HepG2 (cell line): ENCODE measurements around the gene PSMG1. TPM values are rescaled to one million over a fixed set of nuclear protein-coding genes. Genes with fewer than 3 reads are reported as not detected.
A peak's percentile ranks its signal among the peaks of the same experiment; 100 is the strongest.

Source experiments
- KIAA2018 ChIP-seq: sonication (generic); formaldehyde crosslinking; IDR thresholded peaks from 2 replicates; pipeline ENCODE4 v1.5.0; 2020; ENCODE audit warnings: mild to moderate bottlenecking, missing genetic modification reagents, borderline replicate concordance
- ZNF318 ChIP-seq: sonication (generic); formaldehyde crosslinking; IDR thresholded peaks from 2 replicates; pipeline ENCODE4 v1.4.0; 2020; ENCODE audit warnings: mild to moderate bottlenecking, missing genetic modification reagents
- ZNF577 ChIP-seq: sonication (generic); formaldehyde crosslinking; IDR thresholded peaks from 2 replicates; pipeline ENCODE4 v1.4.0; 2020; ENCODE audit warnings: mild to moderate bottlenecking, low read depth, missing genetic modification reagents, borderline replicate concordance
- polyA plus RNA-seq, 8 experiments: library from polyadenylated mRNA; depleted of rRNA in 3 of 8; stranded (reverse) in 7 of 8; unstranded in 1 of 8; fragments of >200 nt; fragmentation: Illumina TruSeq in 4 of 8; extraction: Trizol in 4 of 8; gene quantifications; 2 replicates each; pipeline versions ENCODE4 v1.2.1 to v1.2.3, GENCODE V29; 2011 to 2016; ENCODE audit warnings: low read depth in 4 of 8, missing spikeins in 1 of 8, mixed read lengths in 1 of 8; ENCODE audit not compliant: insufficient read depth in 1 of 8
- total RNA-seq, 5 experiments: library from RNA; depleted of rRNA; stranded (reverse); fragments of >200 nt; fragmentation: Illumina TruSeq; extraction: Trizol; gene quantifications; 2 replicates each; pipeline ENCODE4 v1.2.3, GENCODE V29; 2016; ENCODE audit warnings: low read depth in 1 of 5

The PSMG1 gene
- total and polyA plus RNA-seq, 2 of the 13 experiments (the other 11 are each of a cell fraction or from before 2014, with no cell fraction given), result 63.6 to 173 TPM

GRCh38 chr21:39183272-39184049 is at the start of gene PSMG1 (continued):
- TF ChIP-seq ZNF318, result peak; percentile 89
- no peak for TF ChIP-seq KIAA2018
- TF ChIP-seq ZNF577 (CRISPR knock-in tag), result 0 out of 2 replicates have a peak, but pooled peaks have one; percentile 65
